ENCODE data around the gene ZXDB. TPM values are rescaled to one million over a fixed set of nuclear protein-coding genes. Genes with fewer than 3 reads are reported as not detected.
"Not testable (repeated sequence)": the region's sequence is repeated elsewhere in the genome, so short reads cannot be mapped to it uniquely, and the experiment has no call there.

The ZXDB gene
- total RNA-seq, 1 experiment from 2014 or later = 9.3 TPM

- not testable (repeated sequence) for H3K36me3 ChIP-seq; H3K4me1 ChIP-seq; H3K9me3 ChIP-seq (replicated peaks); DNase-seq; H3K27me3 ChIP-seq; H3K4me3 ChIP-seq; H3K27ac ChIP-seq
Observed at GRCh38 chrX:57629438-57629837, 37.6 kb downstream of the ZXDB start.

GRCh38 chrX:57640674-57641016, 48.8 kb downstream of the ZXDB start:
- Histone ChIP-seq H3K27ac (no peak overlapping the region), H3K4me3 (no peak overlapping the region), H3K36me3 (no peaks in the 10 kb centered on the region), H3K4me1 (no peaks in the 10 kb centered on the region), H3K27me3 (no peaks in the 10 kb centered on the region), H3K9me3 (replicated peaks) (no peaks in the 10 kb centered on the region)
- DNase-seq = no peak

GRCh38 chrX:57641338-57641737, 49.5 kb downstream of the ZXDB start:
- H3K4me3 ChIP-seq = no peak overlapping the region
- H3K36me3 ChIP-seq = no peaks in the 10 kb centered on the region
- no peaks in the 10 kb centered on the region for H3K9me3 ChIP-seq (replicated peaks)
- no peaks in the 10 kb centered on the region for H3K27me3 ChIP-seq
- H3K27ac ChIP-seq = no peak overlapping the region
- H3K4me1 ChIP-seq = no peaks in the 10 kb centered on the region
- no peak for DNase-seq

GRCh38 chrX:57643698-57644097, 51.9 kb downstream of the ZXDB start:
- Histone ChIP-seq H3K4me3 (no peak overlapping the region), H3K27ac (no peak overlapping the region), H3K4me1 (no peaks in the 10 kb centered on the region), H3K9me3 (replicated peaks) (no peaks in the 10 kb centered on the region), H3K36me3 (no peaks in the 10 kb centered on the region), H3K27me3 (no peaks in the 10 kb centered on the region)
- no peak for DNase-seq

- H3K4me3 ChIP-seq = no peak overlapping the region
Observed at GRCh38 chrX:57647020-57647419, 55.2 kb downstream of the ZXDB start.

More at GRCh38 chrX:57647020-57647419, 55.2 kb downstream of the ZXDB start:
- H3K9me3 ChIP-seq (replicated peaks) = no peaks in the 10 kb centered on the region
- no peak overlapping the region for H3K27ac ChIP-seq
- DNase-seq = no peak
- no peaks in the 10 kb centered on the region for H3K4me1 ChIP-seq
- H3K36me3 ChIP-seq = no peaks in the 10 kb centered on the region
- no peaks in the 10 kb centered on the region for H3K27me3 ChIP-seq

Other genes starting within 250 kb of the ZXDB start
- not detected in 2 replicates for gene NLRP2B, start 88.2 kb downstream of the ZXDB start, total RNA-seq (2014; rRNA removed; shearing (Covaris generic))

Data from SJCRH30 (cell line).